ENCODE measurements around the gene ZNF469.
"Not testable (repeated sequence)": the region's sequence is repeated elsewhere in the genome, so short reads cannot be mapped to it uniquely, and the experiment has no call there.

The ZNF469 gene

GRCh38 chr16:88357317-88358022 lies 25.3 kb upstream of the ZNF469 start:
- TF ChIP-seq CTCF (IDR thresholded peaks at IDR 0.05; ENCODE audit: low read depth, low read length), result no peak

GRCh38 chr16:88358023-88358420 lies 24.7 kb upstream of the ZNF469 start:
- no peak for TF ChIP-seq CTCF (IDR thresholded peaks at IDR 0.05; ENCODE audit: low read depth, low read length)
- DNase-seq (ENCODE audit: extremely low read depth, low read depth), result no peak

More at GRCh38 chr16:88357317-88358022, 25.3 kb upstream of the ZNF469 start:
- DNase-seq (ENCODE audit: extremely low read depth, low read depth), result no peak

- no peak for TF ChIP-seq CTCF (IDR thresholded peaks at IDR 0.05; ENCODE audit: low read depth, low read length)
- DNase-seq (ENCODE audit: extremely low read depth, low read depth), result no peak
Observed at GRCh38 chr16:88359008-88359407, 23.8 kb upstream of the ZNF469 start.

GRCh38 chr16:88360401-88360800 lies 22.4 kb upstream of the ZNF469 start:
- DNase-seq (ENCODE audit: extremely low read depth, low read depth), result not testable (repeated sequence)

- no peak for DNase-seq (ENCODE audit: extremely low read depth, low read depth)
- no peak for TF ChIP-seq CTCF (IDR thresholded peaks at IDR 0.05; ENCODE audit: low read depth, low read length)
Observed at GRCh38 chr16:88360999-88361398, 21.8 kb upstream of the ZNF469 start.

GRCh38 chr16:88361775-88362174 lies 21.0 kb upstream of the ZNF469 start:
- DNase-seq (ENCODE audit: extremely low read depth, low read depth), result no peak
- no peak for TF ChIP-seq CTCF (IDR thresholded peaks at IDR 0.05; ENCODE audit: low read depth, low read length)

- TF ChIP-seq CTCF (IDR thresholded peaks at IDR 0.05; ENCODE audit: low read depth, low read length), result no peak
- no peak for DNase-seq (ENCODE audit: extremely low read depth, low read depth)
Observed at GRCh38 chr16:88363239-88363891, 19.4 kb upstream of the ZNF469 start.
